H54 (cell line): ENCODE measurements around the gene LY6G6D.

Source experiments
- DNase-seq: peaks from one replicate; pipeline ENCODE4 v3.0.0; 2011; ENCODE audit warnings: low spot score, mixed read lengths; ENCODE audit not compliant: insufficient read length
- FAIRE-seq: peaks from 3 replicates; lab custom pipeline; 2011; peaks lifted over from hg19 to GRCh38; lab: Jason Lieb, UNC
- POLR2A ChIP-seq: IDR thresholded peaks from 2 replicates; pipeline ENCODE4 v1.6.1; 2011; ENCODE audit warnings: low read depth, mild to moderate bottlenecking, low read length

The LY6G6D gene, protein sequence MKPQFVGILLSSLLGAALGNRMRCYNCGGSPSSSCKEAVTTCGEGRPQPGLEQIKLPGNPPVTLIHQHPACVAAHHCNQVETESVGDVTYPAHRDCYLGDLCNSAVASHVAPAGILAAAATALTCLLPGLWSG

DNA sequence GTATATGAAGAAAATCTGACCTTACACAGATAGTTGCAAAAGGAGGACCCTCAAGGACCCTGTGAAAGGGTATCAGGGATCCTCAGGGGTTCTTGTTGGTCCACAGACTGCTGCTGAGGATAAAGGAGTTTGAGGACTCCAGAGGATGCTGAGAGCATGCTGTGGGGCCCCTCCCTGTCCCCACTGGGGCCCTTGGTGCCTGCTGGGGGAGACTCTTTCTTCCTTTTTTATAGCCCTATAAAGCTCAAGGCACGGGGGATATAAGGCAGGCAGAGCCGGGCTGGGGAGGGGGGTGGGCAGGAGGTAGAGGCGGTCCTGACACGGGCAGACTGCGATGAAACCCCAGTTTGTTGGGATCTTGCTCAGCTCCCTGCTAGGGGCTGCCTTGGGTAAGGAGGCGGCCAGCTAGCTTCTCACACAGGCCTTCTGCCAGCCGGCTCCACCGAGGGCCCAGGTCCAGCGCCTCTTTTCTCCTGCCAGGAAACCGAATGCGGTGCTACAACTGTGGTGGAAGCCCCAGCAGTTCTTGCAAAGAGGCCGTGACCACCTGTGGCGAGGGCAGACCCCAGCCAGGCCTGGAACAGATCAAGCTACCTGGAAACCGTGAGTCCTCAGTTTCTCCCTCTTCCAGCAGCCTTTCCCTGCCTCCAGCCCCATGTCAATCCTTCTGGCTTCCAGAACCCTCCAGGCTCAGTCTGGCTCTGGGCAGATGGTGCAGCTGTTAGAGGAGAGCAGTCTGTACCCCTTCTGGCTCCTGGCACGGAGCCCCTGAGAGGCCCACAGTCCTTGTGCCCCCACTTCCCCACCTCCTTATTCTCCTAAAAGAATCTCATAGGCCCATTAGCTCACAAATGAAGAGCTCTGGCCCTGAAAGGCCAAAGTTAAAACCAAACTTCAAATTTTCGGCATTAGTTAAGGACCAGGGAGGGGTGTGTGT lies at the start of gene LY6G6D:
LY6G6D (plus strand) TSS at position 327 of the 937 bp plus-strand sequence; CDS start at position 335, 8 bp downstream.
- no peak for TF ChIP-seq POLR2A
- no peak for DNase-seq
- no peak for FAIRE-seq

DNA sequence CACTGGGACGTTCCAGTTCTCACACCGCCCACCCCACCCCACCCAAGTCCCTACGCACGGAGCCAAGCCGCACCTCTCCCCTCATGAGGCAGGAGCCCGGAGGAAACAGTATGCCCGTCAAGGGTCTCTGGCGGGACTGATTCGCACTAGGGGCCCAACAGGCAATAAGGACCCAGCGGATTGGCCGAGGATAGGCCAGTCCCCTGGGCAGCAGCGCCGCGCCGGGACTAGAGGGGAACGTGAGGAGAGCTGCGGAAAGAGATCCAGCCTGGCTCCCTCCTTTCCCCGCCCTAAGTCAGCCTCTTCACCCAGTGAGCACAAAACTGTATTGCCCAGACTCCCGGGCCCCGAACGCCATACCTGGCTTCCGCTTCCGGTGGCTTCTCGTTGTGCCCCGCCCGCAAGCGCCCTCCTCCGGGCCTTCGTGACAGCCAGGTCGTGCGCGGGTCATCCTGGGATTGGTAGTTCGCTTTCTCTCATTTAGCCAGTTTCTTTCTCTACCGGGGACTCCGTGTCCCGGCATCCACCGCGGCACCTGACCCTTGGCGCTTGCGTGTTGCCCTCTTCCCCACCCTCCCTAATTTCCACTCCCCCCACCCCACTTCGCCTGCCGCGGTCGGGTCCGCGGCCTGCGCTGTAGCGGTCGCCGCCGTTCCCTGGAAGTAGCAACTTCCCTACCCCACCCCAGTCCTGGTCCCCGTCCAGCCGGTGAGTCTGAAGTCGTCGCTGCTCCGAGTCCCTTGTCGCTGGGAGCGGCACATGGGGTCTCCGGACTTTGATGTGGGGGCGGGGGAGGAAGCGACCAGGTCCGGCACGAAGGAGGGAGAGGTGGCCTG lies 49.4 kb upstream of the LY6G6D start, which contains the start of gene CSNK2B:
CSNK2B (plus strand) TSS at position 580 of the 836 bp plus-strand sequence. CDS start 752 bp downstream, outside the sequence.
- FAIRE-seq (peak; percentile 48), DNase-seq (peak; percentile 95)
- TF ChIP-seq POLR2A, result peak; percentile 40

- FAIRE-seq, result no peak
- TF ChIP-seq POLR2A, result no peak
Measured at GRCh38 chr6:31666337-31666965, 48.7 kb upstream of the LY6G6D start.

DNA sequence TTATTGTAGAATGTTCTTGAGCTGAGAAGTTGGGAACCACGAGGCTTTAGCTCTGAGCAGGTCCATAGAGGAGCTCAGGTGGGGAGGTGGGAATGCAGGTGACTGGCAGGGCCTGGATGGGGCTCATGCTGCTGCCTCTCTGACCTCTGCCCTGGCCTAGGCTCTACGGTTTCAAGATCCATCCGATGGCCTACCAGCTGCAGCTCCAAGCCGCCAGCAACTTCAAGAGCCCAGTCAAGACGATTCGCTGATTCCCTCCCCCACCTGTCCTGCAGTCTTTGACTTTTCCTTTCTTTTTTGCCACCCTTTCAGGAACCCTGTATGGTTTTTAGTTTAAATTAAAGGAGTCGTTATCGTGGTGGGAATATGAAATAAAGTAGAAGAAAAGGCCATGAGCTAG lies 45.5 kb upstream of the LY6G6D start, which contains the start of gene LY6G5B:
LY6G5B (plus strand) TSS at position 301 of the 400 bp plus-strand sequence. CDS start 975 bp downstream, outside the sequence.
- DNase-seq (no peak), FAIRE-seq (no peak)
- TF ChIP-seq POLR2A, result no peak

More at GRCh38 chr6:31666337-31666965, 48.7 kb upstream of the LY6G6D start:
- no peak for DNase-seq

DNA sequence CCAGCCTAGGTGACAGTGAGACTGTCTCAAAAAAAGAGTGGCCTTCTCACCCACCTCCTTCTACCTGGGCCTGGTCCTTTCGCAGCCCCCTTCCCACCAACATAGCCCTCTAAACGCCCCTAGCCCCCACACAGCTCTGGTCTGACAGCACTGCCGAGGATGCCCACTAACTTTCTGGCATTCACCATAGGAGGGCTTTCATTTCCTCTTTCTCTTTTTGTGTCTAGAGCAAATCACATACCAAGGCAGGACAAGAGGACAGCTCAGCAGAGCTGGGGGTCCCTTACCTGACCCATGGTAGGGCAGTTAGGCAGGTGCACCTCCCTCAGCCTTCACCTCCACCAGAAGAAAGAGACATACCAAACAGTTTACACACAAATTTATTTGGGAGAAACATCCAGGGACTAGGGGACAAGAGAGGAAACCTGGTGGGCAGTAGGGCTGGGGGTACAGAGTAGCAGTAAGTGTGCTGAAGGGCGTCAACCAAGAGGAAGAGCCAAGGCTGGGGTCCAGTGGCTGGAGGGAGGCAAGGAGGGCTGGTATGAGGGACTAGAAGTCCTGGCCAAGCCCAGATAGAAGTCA lies 38.7 kb upstream of the LY6G6D start:
- FAIRE-seq (no peak), DNase-seq (no peak)
- TF ChIP-seq POLR2A, result no peak

DNA sequence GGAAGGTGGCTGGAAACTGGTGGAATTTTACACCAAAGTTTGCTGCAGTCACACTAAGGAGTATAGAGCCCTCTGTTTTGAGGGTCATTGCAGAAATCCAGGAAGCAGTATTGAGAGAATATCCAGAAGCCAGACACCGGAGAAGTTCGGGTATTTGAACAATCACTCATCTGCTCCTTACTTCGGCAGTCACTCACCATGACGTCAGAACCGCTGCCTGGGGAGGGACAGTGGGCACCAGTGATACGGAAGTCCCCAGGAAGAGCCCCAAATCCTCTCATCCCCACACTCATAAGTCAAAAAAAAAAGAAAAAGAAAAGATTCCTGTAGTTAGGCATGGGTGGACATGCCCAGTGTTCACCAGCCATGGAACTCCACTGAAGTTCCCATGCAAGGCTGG lies 38.2 kb upstream of the LY6G6D start:
- no peak for FAIRE-seq
- no peak for TF ChIP-seq POLR2A
- no peak for DNase-seq

DNA sequence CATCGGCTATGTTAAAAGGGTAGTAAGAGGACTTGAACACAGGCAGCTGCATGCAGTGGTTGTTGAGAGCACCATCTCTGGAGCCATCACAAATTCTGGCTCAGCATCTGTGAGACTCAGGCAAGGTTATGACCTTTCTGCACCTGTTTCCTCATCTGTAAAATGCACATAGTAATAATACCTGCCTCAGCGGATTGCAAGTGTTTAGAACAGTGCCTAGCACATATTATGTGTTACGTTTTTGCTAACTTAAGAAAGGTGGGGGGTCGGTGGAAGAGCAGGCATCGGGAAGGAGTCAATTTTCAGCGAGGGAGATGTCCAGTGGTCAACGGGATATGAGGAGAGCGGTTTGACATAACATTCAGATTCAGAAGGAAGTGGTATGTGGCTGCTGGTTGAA lies 37.2 kb upstream of the LY6G6D start:
- FAIRE-seq (no peak), DNase-seq (no peak)
- TF ChIP-seq POLR2A, result no peak

DNA sequence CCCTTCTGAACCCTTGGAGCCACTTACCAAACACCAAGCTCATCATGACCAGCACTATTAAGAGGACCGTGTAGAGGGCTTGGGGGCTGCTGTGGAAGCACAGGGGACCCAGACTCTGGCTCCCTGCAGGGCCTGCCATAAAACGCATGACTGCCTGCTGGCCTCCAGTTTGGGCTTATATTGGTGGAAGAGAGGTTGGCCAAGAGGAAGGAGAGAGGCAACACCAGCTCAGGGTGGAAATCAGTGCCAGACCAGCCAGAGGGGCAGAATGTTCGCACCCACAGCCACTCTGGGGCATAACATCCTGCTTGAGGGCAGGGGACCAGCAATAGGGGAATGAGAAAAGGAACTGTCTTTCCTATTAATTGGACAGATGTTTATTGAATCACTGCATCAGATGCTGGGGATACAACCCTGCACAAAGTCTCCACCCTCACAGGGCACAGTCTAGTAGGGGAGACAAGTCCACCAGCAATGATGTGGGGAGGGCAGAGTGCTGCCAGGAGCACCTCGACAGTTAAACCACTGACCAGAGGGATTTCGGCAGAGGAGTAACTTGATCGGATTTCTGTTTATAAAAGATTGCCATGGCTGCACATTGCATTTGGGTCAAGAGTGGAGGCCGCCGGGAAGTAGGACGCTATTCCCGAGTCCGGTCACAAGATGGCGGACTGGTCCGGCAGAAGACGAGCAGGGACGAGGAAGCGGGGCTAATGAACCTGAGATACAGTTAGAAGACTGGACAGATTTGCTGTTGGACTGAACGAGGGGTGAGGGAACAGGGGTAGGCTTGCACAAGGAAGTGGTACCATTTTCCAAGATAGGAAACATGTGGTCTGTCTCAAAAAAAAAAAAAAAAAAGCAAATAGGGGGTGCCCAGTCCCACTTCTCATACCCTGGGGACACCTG lies 34.7 kb upstream of the LY6G6D start, which contains the start of gene LY6G5C:
LY6G5C (minus strand) TSS at position 842 of the 909 bp plus-strand sequence; CDS start at position 148, 694 bp downstream.
- peak; percentile 20 for FAIRE-seq
- DNase-seq, result peak; percentile 69
- no peak for TF ChIP-seq POLR2A

DNA sequence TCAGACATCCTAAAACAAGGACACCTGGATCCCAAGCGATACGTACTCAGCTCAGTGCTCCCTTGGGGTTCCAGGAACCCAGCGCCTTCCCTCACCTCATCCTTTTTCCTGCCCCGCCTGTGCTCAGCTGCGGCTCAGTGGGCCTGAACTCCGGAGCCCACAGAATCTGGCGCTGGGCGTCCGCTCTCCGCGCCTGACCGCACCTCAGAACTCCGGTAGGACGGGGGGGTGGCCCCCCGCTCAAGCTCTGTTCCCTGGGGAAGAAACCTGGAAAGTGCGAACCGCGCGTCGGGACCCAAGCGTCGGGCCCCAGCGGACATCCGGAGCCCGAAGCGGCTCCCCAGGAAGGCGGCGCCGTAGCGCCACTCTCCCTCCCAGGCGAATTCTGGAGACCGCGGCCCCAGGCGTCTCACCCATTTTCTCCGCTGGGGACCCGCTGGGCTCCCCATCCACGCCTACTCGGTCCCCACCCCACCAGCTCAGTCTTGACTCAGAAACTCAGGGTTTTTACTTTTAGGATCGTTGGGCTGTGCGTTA lies 33.9 kb upstream of the LY6G6D start:
- TF ChIP-seq POLR2A, result no peak
- no peak for FAIRE-seq
- DNase-seq, result no peak

DNA sequence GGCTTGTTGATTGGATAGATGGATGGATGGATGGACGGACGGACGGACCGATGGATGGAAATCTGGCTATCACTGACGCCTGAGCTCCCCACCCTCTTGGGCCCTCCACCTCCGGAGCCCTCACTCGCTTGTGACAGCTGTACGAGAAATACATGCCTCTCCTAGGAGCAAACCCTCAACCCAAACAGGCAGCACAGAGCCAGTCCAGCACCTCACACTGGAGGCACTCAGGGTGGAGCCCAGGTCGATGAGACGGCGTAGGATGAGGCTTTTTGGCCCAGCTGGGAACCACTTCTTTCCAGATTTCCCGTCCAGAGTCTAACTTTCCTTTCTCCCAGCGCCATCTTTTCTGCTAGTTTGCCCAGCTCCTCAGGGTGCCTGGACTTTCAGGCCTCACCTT lies 31.6 kb upstream of the LY6G6D start:
- no peak for FAIRE-seq
- TF ChIP-seq POLR2A, result no peak
- DNase-seq, result no peak

GRCh38 chr6:31686483-31686882 lies 28.7 kb upstream of the LY6G6D start:
- FAIRE-seq (no peak), DNase-seq (no peak)
- no peak for TF ChIP-seq POLR2A
